Ovary (tissue), 9 donors: ENCODE results near the gene SCN9A. TPM values are rescaled to one million over a fixed set of nuclear protein-coding genes. Genes with fewer than 3 reads are reported as not detected.

Experiments
- DNase-seq, 5 donors: peaks; one replicate each; pipeline ENCODE4 v3.0.0-alpha.2; 2019 to 2020
- H3K27ac ChIP-seq, 2 donors: fragments of 200-600 bp; one replicate each; pipeline versions ENCODE4 v1.5.1 to v1.8.0; 2019 to 2022
- H3K27me3 ChIP-seq: fragments of 200-600 bp; one replicate; pipeline ENCODE4 v1.8.0; 2022
- H3K36me3 ChIP-seq: fragments of 200-600 bp; sonication (generic); one replicate; pipeline ENCODE4 v1.5.1; 2019
- H3K4me1 ChIP-seq: one replicate; pipeline ENCODE4 v1.8.1; 2013; ENCODE audit warnings: mild to moderate bottlenecking, moderate library complexity; ENCODE audit not compliant: insufficient read depth
- H3K4me3 ChIP-seq: fragments of 200-600 bp; sonication (generic); one replicate; pipeline ENCODE4 v1.5.1; 2017
- H3K9me3 ChIP-seq, 2 donors: fragments of 200-600 bp in 1 of 2; sonication (generic) in 1 of 2; one replicate each; pipeline versions ENCODE4 v1.5.1 to v1.8.1; 2013 to 2019; ENCODE audit warnings: mild to moderate bottlenecking in 1 of 2, moderate library complexity in 1 of 2
- CTCF ChIP-seq, 3 donors: fragments of 450-650 bp in 2 of 3; fragments of 200-600 bp in 1 of 3; IDR thresholded peaks; one replicate each; pipeline versions ENCODE4 v1.5.1 to v1.8.0; 2016 to 2022; ENCODE audit warnings: antibody characterized with exemption in 3 of 3, mild to moderate bottlenecking in 1 of 3
- EP300 ChIP-seq: sonication (generic); formaldehyde crosslinking; IDR thresholded peaks from one replicate; pipeline ENCODE4 v1.6.1; 2017; ENCODE audit warnings: antibody characterized with exemption
- POLR2A ChIP-seq: fragments of 450-650 bp; IDR thresholded peaks from one replicate; pipeline ENCODE4 v1.6.1; 2017; ENCODE audit warnings: antibody characterized with exemption, mild to moderate bottlenecking, moderate library complexity
- WGBS, 3 donors: extraction: QIAGEN DNeasy Blood & Tissue Kit in 1 of 3; methylation state at CpG; one replicate each; pipeline versions ENCODE4 v1.1.5 to v1.1.7; 2013 to 2017; 5-methylcytosine and 5-hydroxymethylcytosine counted together
- intact Hi-C, 4 donors: fragments of 100-400 bp; cut with DNase I; formaldehyde crosslinking; loops; one replicate each; pipeline versions ENCODE4 v1.11.0 to v1.15.1; 2022 to 2023
- polyA plus RNA-seq, 2 donors: library from polyadenylated mRNA; stranded (reverse); fragments of 200-250 nt in 1 of 2; fragments of 350-450 nt in 1 of 2; fragmentation: Illumina TruSeq in 1 of 2; extraction: RNeasy Lipid Tissue Mini Kit (QIAGEN cat#74804) in 1 of 2; gene quantifications; one replicate each; pipeline ENCODE4 v1.2.3, GENCODE V29; 2013 to 2014
- total RNA-seq, 7 donors: library from RNA; depleted of rRNA in 2 of 7; stranded (reverse); fragments of >200 nt in 2 of 7; fragmentation: NEBNext Ultra II Directional in 3 of 7; extraction: Animal tissue kit (Norgen Biotek cat#: 25700) in 3 of 7; gene quantifications; one replicate each; pipeline versions ENCODE4 v1.1.0 to v1.2.4, GENCODE V29; 2016 to 2023
- donor health status: DM: no; HTN: no; CAD: no; lungs with moderate emphysema.
- donor health status: DM: no; HTN: no; CAD: no.
- donor health status: Bipolar disorder and iron deficiency.
- donor health status: DM: yes; HTN: yes; CAD: no.
- donor health status: DM: no; HTN: no; CAD: no.
- donor health status: DM: yes; HTN: yes; CAD: no.

The SCN9A gene
- total and polyA plus RNA-seq, 9 donors, result 0.33 to 4.5 (median 1.3) TPM

GRCh38 chr2:166343467-166343866, 32.3 kb downstream of the SCN9A start:
- no peak for TF ChIP-seq CTCF (IDR thresholded peaks at IDR 0.05)
- TF ChIP-seq EP300, result no peak
- no peak for TF ChIP-seq POLR2A
- H3K27ac ChIP-seq, result no peak overlapping the region
- no peaks in the 10 kb centered on the region for H3K27me3 ChIP-seq

GRCh38 chr2:166341426-166341825, 34.3 kb downstream of the SCN9A start:
- no peak overlapping the region for H3K4me3 ChIP-seq
- no peaks in the 10 kb centered on the region for H3K4me1 ChIP-seq
- no peaks in the 10 kb centered on the region for H3K9me3 ChIP-seq
- TF ChIP-seq EP300 (no peak), CTCF (IDR thresholded peaks at IDR 0.05) (no peak), POLR2A (no peak)
- intact Hi-C loops, result no loop called here
- no peak overlapping the region for H3K27ac ChIP-seq
- H3K36me3 ChIP-seq, result no peaks in the 10 kb centered on the region
- no peak for DNase-seq
- WGBS, 3 donors, result 5 to 8% (median 6%) methylated on average over 1 of the region's 1 CpG
- no peaks in the 10 kb centered on the region for H3K27me3 ChIP-seq

More at GRCh38 chr2:166343467-166343866, 32.3 kb downstream of the SCN9A start:
- intact Hi-C loops, result no loop called here
- no peak for DNase-seq
- WGBS, 3 donors, result 36 to 49% (median 36%) methylated on average over 2 of the region's 2 CpGs
- H3K9me3 ChIP-seq, result no peaks in the 10 kb centered on the region
- no peaks in the 10 kb centered on the region for H3K36me3 ChIP-seq
- H3K4me1 ChIP-seq, result no peaks in the 10 kb centered on the region
- no peak overlapping the region for H3K4me3 ChIP-seq

- intact Hi-C loops, result no loop called here
- Histone ChIP-seq H3K27ac (no peak overlapping the region), H3K4me3 (no peak overlapping the region), H3K9me3 (no peaks in the 10 kb centered on the region), H3K36me3 (no peaks in the 10 kb centered on the region), H3K27me3 (no peaks in the 10 kb centered on the region), H3K4me1 (no peaks in the 10 kb centered on the region)
- 74 to 86% (median 77%) methylated on average over 4 of the region's 4 CpGs for WGBS, 3 donors
- no peak for DNase-seq
- TF ChIP-seq POLR2A (no peak), EP300 (no peak), CTCF (IDR thresholded peaks at IDR 0.05) (no peak)
These were observed 36.9 kb downstream of the SCN9A start for GRCh38 chr2:166338831-166339339.

- no peak for TF ChIP-seq CTCF (IDR thresholded peaks at IDR 0.05)
- no peak for TF ChIP-seq POLR2A
- no peak for TF ChIP-seq EP300
- no peak overlapping the region for H3K4me3 ChIP-seq
- H3K4me1 ChIP-seq, result no peaks in the 10 kb centered on the region
- no peak for DNase-seq
- intact Hi-C loops, result no loop called here
- no peaks in the 10 kb centered on the region for H3K27me3 ChIP-seq
- H3K9me3 ChIP-seq, result no peaks in the 10 kb centered on the region
- H3K27ac ChIP-seq, result no peak overlapping the region
- WGBS, 3 donors, result 55 to 69% (median 57%) methylated on average over 2 of the region's 2 CpGs
- no peaks in the 10 kb centered on the region for H3K36me3 ChIP-seq
These were observed 37.8 kb downstream of the SCN9A start for GRCh38 chr2:166337932-166338331.
